ENCODE measurements around the gene SMAD3. TPM values are rescaled to one million over a fixed set of nuclear protein-coding genes. Genes with fewer than 3 reads are reported as not detected.

SMAD3 gene
- total and polyA plus RNA-seq, 2 donors (not counting 1 experiment from before 2014, with no cell fraction given): 55.9 to 163 TPM

- TF ChIP-seq EZH2 (IDR thresholded peaks at IDR 0.05; ENCODE audit: borderline replicate concordance, insufficient read depth, low read depth, low read length, poor library complexity, severe bottlenecking) (no peak), CTCF (IDR thresholded peaks at IDR 0.05) (no peak)
- intact Hi-C loops (cut with micrococcal nuclease): no loop called here
- CTCF ChIA-PET: no interaction called here
- Histone ChIP-seq H3K36me3 (replicated peaks in 1 of 2; ENCODE audit: control extremely low read depth in 1 of 2, control insufficient read depth in 1 of 2, extremely low read depth in 1 of 2, insufficient read depth in 2 of 2, low read length in 1 of 2) (peaks cover 0 to 13% of the 10 kb centered on the region in 2 experiments), H3K4me3 (ENCODE audit: control extremely low read depth in 1 of 5, extremely low read depth in 1 of 5, insufficient read depth in 1 of 5, low read depth in 2 of 5, low read length in 4 of 5) (no peak overlapping the region), H4K20me1 (ENCODE audit: control insufficient read depth, insufficient read depth, low read length, poor library complexity, severe bottlenecking) (no peaks in the 10 kb centered on the region), H2AFZ (ENCODE audit: insufficient read depth, low read depth, low read length, poor library complexity, severe bottlenecking) (no peak overlapping the region), H3K4me2 (replicated peaks; ENCODE audit: low read depth, low read length, poor library complexity, severe bottlenecking) (no peak overlapping the region), H3K27me3 (replicated peaks in 1 of 4; ENCODE audit: control extremely low read depth in 1 of 4, control insufficient read depth in 3 of 4, insufficient read depth in 4 of 4, low read length in 3 of 4) (no peaks in the 10 kb centered on the region), H3K9ac (ENCODE audit: low read length) (no peak overlapping the region), H3K27ac (ENCODE audit: low read length in 2 of 2) (no peak overlapping the region), H3K79me2 (ENCODE audit: control insufficient read depth, insufficient read depth, low read length) (no peaks in the 10 kb centered on the region), H3K9me3 (ENCODE audit: control extremely low read depth in 1 of 3, control insufficient read depth in 2 of 3, insufficient read depth in 1 of 3, low read length in 2 of 3) (no peaks in the 10 kb centered on the region), H3K4me1 (ENCODE audit: control insufficient read depth in 2 of 2, insufficient read depth in 2 of 2, low read length in 2 of 2) (no peaks in the 10 kb centered on the region)
- Mint-ChIP-seq H3K27ac (no peak overlapping the region), H3K9me3 (ENCODE audit: insufficient read depth) (no peaks in the 10 kb centered on the region), H3K4me1 (no peaks in the 10 kb centered on the region), H3K4me3 (no peak overlapping the region), H3K27me3 (no peaks in the 10 kb centered on the region)
- DNase-seq: no peak
- POLR2A ChIA-PET: no interaction called here
- 97% methylated on average over 5 of the region's 5 CpGs for WGBS (ENCODE audit: insufficient coverage)
- ATAC-seq (ENCODE audit: low read depth): no peak
These were observed 145.3 kb downstream of the SMAD3 start for GRCh38 chr15:67210555-67211168.

- no peaks in the 10 kb centered on the region for H4K20me1 ChIP-seq (ENCODE audit: control insufficient read depth, insufficient read depth, low read length, poor library complexity, severe bottlenecking)
- H3K9ac ChIP-seq (ENCODE audit: low read length): no peak overlapping the region
- H3K4me2 ChIP-seq (replicated peaks; ENCODE audit: low read depth, low read length, poor library complexity, severe bottlenecking): no peak overlapping the region
- H3K4me3 ChIP-seq (ENCODE audit: control extremely low read depth in 1 of 5, extremely low read depth in 1 of 5, insufficient read depth in 1 of 5, low read depth in 2 of 5, low read length in 4 of 5): no peak overlapping the region
- H2AFZ ChIP-seq (ENCODE audit: insufficient read depth, low read depth, low read length, poor library complexity, severe bottlenecking): no peak overlapping the region
- ATAC-seq (ENCODE audit: low read depth) (no peak), DNase-seq (no peak)
- H3K36me3 ChIP-seq (replicated peaks in 1 of 2; ENCODE audit: control extremely low read depth in 1 of 2, control insufficient read depth in 1 of 2, extremely low read depth in 1 of 2, insufficient read depth in 2 of 2, low read length in 1 of 2): peaks cover 0 to 13% of the 10 kb centered on the region in 2 experiments
- ChIA-PET CTCF (no interaction called here), POLR2A (no interaction called here)
- no CpG with 5 or more reads among the region's 4 CpGs for WGBS (ENCODE audit: insufficient coverage)
- H3K27me3 ChIP-seq (replicated peaks in 1 of 4; ENCODE audit: control extremely low read depth in 1 of 4, control insufficient read depth in 3 of 4, insufficient read depth in 4 of 4, low read length in 3 of 4): no peaks in the 10 kb centered on the region
- Mint-ChIP-seq H3K27me3 (no peaks in the 10 kb centered on the region), H3K4me1 (no peaks in the 10 kb centered on the region), H3K9me3 (ENCODE audit: insufficient read depth) (no peaks in the 10 kb centered on the region), H3K27ac (no peak overlapping the region), H3K4me3 (no peak overlapping the region)
- TF ChIP-seq CTCF (IDR thresholded peaks at IDR 0.05): no peak
- no peak for TF ChIP-seq EZH2 (IDR thresholded peaks at IDR 0.05; ENCODE audit: borderline replicate concordance, insufficient read depth, low read depth, low read length, poor library complexity, severe bottlenecking)
- no peaks in the 10 kb centered on the region for H3K4me1 ChIP-seq (ENCODE audit: control insufficient read depth in 2 of 2, insufficient read depth in 2 of 2, low read length in 2 of 2)
- no peaks in the 10 kb centered on the region for H3K9me3 ChIP-seq (ENCODE audit: control extremely low read depth in 1 of 3, control insufficient read depth in 2 of 3, insufficient read depth in 1 of 3, low read length in 2 of 3)
- no peaks in the 10 kb centered on the region for H3K79me2 ChIP-seq (ENCODE audit: control insufficient read depth, insufficient read depth, low read length)
- no peak overlapping the region for H3K27ac ChIP-seq (ENCODE audit: low read length in 2 of 2)
- intact Hi-C loops (cut with micrococcal nuclease): no loop called here
These were observed 147.4 kb downstream of the SMAD3 start for GRCh38 chr15:67212684-67213367.
